Germinal center (tissue), 1 donor: Measurements from ENCODE around the gene ELOVL4.
A peak's percentile ranks its signal among the peaks of the same experiment; 100 is the strongest.

Experiments used
- DNase-seq: peaks from one replicate; pipeline ENCODE4 v3.0.0; 2012; ENCODE audit warnings: mixed read lengths, low spot score

The ELOVL4 gene

GRCh38 chr6:79911992-79912391 is 35.4 kb downstream of the ELOVL4 start:
- DNase-seq: no peak

- DNase-seq: no peak
Observed at GRCh38 chr6:79909517-79909916, 37.8 kb downstream of the ELOVL4 start.

GRCh38 chr6:79902046-79902445 is 45.3 kb downstream of the ELOVL4 start:
- no peak for DNase-seq

- no peak for DNase-seq
Observed at GRCh38 chr6:79898076-79898475, 49.3 kb downstream of the ELOVL4 start.

- DNase-seq: no peak
Observed at GRCh38 chr6:79896075-79896449, 51.3 kb downstream of the ELOVL4 start.

GRCh38 chr6:79895382-79896074 is 51.8 kb downstream of the ELOVL4 start:
- no peak for DNase-seq

- no peak for DNase-seq
Observed at GRCh38 chr6:79894939-79895338, 52.4 kb downstream of the ELOVL4 start.

- no peak for DNase-seq
Observed at GRCh38 chr6:79888587-79888986, 58.8 kb downstream of the ELOVL4 start.

GRCh38 chr6:79878142-79878748 is 69.1 kb downstream of the ELOVL4 start:
- no peak for DNase-seq

- no peak for DNase-seq
Observed at GRCh38 chr6:79874531-79875134, 72.7 kb downstream of the ELOVL4 start.

- DNase-seq: no peak
Observed at GRCh38 chr6:79872986-79873385, 74.4 kb downstream of the ELOVL4 start.

- DNase-seq: no peak
Observed at GRCh38 chr6:79872303-79872702, 75.0 kb downstream of the ELOVL4 start.

GRCh38 chr6:79869600-79870084 is 77.7 kb downstream of the ELOVL4 start:
- peak; percentile 84 for DNase-seq

- DNase-seq: no peak
Observed at GRCh38 chr6:79869184-79869583, 78.2 kb downstream of the ELOVL4 start.

- DNase-seq: peak; percentile 54
Observed at GRCh38 chr6:79868098-79868722, 79.1 kb downstream of the ELOVL4 start.
